ENCODE measurements around the gene LDAF1.

The LDAF1 gene

DNA sequence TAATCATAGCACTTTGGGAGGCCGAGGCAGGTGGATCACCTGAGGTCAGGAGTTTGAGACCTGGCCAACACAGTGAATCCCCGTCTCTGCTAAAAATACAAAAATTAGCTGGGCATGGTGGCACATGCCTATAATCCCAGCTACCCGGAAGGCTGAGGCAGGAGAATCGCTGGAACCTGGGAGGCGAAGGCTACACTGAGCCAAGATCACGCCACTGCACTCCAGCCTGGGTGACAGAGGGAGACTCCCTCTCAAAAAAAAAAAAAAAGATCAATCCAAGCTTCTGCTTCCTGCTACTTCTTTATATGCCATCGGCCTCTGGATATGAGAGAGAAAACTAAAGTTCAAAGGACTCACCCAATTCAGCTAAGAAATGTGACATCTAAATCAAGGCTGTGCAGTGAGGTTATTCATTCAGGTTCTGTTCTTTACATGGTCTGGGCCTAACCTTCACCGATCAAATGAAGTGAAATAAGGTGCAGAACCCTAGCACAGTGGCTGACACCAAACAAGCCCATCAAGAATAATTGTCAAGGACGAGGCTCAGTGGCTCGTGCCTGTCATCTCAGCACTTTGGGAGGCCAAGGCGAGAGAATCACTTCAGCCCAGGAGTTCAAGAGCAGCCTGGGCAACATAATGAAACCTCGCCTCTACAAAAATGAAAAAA, 27.3 kb downstream of the LDAF1 start:
- no peak for DNase-seq (ENCODE audit: low read depth, low spot score)
- H3K4me3 ChIP-seq (ENCODE audit: low read depth, low read length) = no peak overlapping the region
- in situ Hi-C loops (cut with HindIII; ENCODE audit: low sequenced_read_pairs) = loop anchor here (10.0 kb wide), 1 partner anchor 119 kb away; no protein-coding TSS in a partner anchor
- TF ChIP-seq, protein P1, sequence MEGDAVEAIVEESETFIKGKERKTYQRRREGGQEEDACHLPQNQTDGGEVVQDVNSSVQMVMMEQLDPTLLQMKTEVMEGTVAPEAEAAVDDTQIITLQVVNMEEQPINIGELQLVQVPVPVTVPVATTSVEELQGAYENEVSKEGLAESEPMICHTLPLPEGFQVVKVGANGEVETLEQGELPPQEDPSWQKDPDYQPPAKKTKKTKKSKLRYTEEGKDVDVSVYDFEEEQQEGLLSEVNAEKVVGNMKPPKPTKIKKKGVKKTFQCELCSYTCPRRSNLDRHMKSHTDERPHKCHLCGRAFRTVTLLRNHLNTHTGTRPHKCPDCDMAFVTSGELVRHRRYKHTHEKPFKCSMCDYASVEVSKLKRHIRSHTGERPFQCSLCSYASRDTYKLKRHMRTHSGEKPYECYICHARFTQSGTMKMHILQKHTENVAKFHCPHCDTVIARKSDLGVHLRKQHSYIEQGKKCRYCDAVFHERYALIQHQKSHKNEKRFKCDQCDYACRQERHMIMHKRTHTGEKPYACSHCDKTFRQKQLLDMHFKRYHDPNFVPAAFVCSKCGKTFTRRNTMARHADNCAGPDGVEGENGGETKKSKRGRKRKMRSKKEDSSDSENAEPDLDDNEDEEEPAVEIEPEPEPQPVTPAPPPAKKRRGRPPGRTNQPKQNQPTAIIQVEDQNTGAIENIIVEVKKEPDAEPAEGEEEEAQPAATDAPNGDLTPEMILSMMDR (IDR thresholded peaks at IDR 0.05; ENCODE audit: low read depth, low read length) = no peak

DNA sequence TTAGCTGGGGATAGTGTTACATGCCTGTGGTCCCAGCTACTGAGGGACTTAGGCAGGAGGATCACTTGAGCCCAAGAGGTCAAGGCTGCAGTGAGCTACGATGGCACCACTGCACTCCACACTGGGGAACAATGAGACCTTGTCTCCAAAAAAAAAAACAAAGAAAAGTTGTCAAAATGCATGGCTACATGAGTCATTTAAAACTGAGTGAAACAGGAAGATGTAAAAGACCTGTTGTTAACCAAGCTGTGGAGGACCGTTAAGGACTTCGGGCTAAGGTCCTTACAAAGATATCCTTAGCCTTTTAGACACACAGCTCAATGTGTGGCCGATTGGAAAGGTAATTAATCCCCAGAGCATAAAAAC, 27.8 kb downstream of the LDAF1 start:
- H3K4me3 ChIP-seq (ENCODE audit: low read depth, low read length) = no peak overlapping the region
- TF ChIP-seq, protein P1 (IDR thresholded peaks at IDR 0.05; ENCODE audit: low read depth, low read length) = no peak
- in situ Hi-C loops (cut with HindIII; ENCODE audit: low sequenced_read_pairs) = loop anchor here (10.0 kb wide), 1 partner anchor 118 kb away; no protein-coding TSS in a partner anchor
- DNase-seq (ENCODE audit: low read depth, low spot score) = no peak

DNA sequence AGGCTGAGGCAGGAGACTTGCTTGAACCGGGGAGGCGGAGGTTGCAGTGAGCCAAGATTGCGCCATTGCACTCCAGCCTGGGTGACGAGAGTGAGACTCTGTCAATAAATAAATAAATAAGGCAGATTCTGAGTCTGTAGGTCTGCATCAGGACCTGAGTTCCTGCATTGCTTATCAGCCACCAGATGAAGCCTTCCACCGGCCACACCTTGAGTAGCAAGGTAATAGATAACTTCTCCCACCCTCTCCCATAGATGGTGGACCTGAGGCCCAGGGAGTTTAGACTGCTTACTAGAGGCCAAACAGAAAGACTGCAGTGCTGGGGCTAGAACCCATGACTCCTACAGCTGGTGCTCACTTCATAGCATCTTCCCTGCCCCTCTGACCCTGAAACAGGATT, 30.8 kb downstream of the LDAF1 start:
- H3K4me3 ChIP-seq (ENCODE audit: low read depth, low read length) = no peak overlapping the region
- in situ Hi-C loops (cut with HindIII; ENCODE audit: low sequenced_read_pairs) = loop anchor here (10.0 kb wide), 1 partner anchor 115 kb away; no protein-coding TSS in a partner anchor
- DNase-seq (ENCODE audit: low read depth, low spot score) = no peak
- TF ChIP-seq, protein P1 (IDR thresholded peaks at IDR 0.05; ENCODE audit: low read depth, low read length) = no peak

DNA sequence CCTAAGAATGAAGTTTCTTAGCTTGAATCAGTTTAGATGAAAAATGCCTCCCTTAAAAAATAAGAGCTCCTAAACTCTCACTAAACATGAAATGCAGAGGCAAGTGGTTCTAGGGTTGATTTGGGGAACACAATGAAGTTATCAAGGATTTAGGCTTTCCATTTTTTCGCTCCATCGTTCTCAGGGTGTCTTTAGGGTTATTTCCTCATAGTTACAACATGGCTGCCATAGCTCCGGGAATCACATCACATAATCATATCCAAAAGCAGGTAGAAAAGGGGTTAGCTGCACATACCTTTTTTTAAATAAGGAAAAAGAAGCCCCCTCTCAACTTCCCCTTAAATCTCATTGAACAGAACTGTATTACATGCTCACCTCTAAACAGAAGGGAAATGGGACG, 31.5 kb downstream of the LDAF1 start:
- no peak for DNase-seq (ENCODE audit: low read depth, low spot score)
- in situ Hi-C loops (cut with HindIII; ENCODE audit: low sequenced_read_pairs) = no loop called here
- TF ChIP-seq, protein P1 (IDR thresholded peaks at IDR 0.05; ENCODE audit: low read depth, low read length) = no peak
- H3K4me3 ChIP-seq (ENCODE audit: low read depth, low read length) = no peak overlapping the region

DNA sequence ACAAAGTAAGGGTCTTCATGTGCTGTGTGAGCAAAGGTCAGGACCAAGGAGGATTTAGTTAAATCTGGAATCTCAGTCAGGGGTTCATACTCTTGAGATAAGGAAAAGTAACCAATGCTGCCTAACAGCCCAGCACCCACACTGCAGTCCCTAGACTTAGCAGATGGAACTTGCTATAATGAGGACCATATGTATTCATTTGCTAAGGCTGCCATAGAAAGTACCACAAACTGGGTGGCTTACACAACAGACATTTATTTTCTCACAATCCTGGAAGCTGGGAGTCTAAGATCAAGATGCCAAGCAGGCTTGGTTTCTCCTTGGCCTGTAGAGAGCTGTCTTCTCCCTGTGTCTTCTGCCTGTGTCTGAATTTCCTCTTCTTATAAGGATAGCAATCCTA, 32.1 kb downstream of the LDAF1 start:
- TF ChIP-seq, protein P1 (IDR thresholded peaks at IDR 0.05; ENCODE audit: low read depth, low read length) = no peak
- peak; percentile 6 for DNase-seq (ENCODE audit: low read depth, low spot score)
- in situ Hi-C loops (cut with HindIII; ENCODE audit: low sequenced_read_pairs) = no loop called here
- H3K4me3 ChIP-seq (ENCODE audit: low read depth, low read length) = no peak overlapping the region

DNA sequence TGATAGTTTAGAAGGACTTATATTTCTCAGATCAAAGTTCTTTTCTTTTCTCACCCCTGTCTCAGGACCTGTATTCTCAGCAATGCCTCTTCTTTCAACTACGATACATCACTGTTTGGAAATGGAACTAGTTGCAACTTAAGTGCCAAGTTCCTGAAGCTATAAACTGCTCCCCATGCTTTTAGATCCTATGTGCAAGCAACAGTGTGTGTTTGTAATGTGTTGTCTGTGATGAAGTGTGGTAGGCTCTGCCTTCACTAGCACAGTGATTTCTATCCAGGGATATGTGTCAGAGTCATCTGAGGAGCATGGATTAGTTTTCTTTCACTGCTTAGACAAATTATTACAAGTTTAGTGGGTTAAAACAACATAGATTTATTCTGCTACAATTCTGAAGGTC, 34.5 kb downstream of the LDAF1 start:
- no peak overlapping the region for H3K4me3 ChIP-seq (ENCODE audit: low read depth, low read length)
- in situ Hi-C loops (cut with HindIII; ENCODE audit: low sequenced_read_pairs) = no loop called here
- TF ChIP-seq, protein P1 (IDR thresholded peaks at IDR 0.05; ENCODE audit: low read depth, low read length) = no peak
- no peak for DNase-seq (ENCODE audit: low read depth, low spot score)
